Measurements from ENCODE around the gene DPF3.

DPF3 gene

GRCh38 chr14:72822946-72823611 lies 70.8 kb downstream of the DPF3 start:
- TF ChIP-seq CTCF (IDR thresholded peaks at IDR 0.05; ENCODE audit: insufficient read depth, low read length, poor library complexity, severe bottlenecking) = no peak
- TF ChIP-seq EZH2phosphoT487 (conservative IDR thresholded peaks at IDR 0.05; ENCODE audit: low read length) = no peak
- H3K4me3 ChIP-seq (ENCODE audit: insufficient read depth, low read length, poor library complexity, severe bottlenecking) = no peak overlapping the region
- H3F3A ChIP-seq (ENCODE audit: insufficient read depth) = no peaks in the 10 kb centered on the region
- no peaks in the 10 kb centered on the region for H3K9me2 ChIP-seq (replicated peaks; ENCODE audit: insufficient read depth, low read length)
- no peaks in the 10 kb centered on the region; the same call in 1 of the 2 replicates for H3K36me3 ChIP-seq (ENCODE audit: low read length)
- H3K27ac ChIP-seq (ENCODE audit: low read depth, low read length) = no peak overlapping the region
- H3K9ac ChIP-seq (ENCODE audit: low read length) = no peak overlapping the region
- no peak overlapping the region for H3K4me2 ChIP-seq (ENCODE audit: low read depth, low read length, poor library complexity, severe bottlenecking)
- H3K79me2 ChIP-seq (ENCODE audit: insufficient read depth, low read length) = no peaks in the 10 kb centered on the region
- no peaks in the 10 kb centered on the region; the same call in 1 of the 2 replicates for H3K9me3 ChIP-seq (ENCODE audit: insufficient read depth, low read length)
- no peaks in the 10 kb centered on the region for H4K20me1 ChIP-seq (ENCODE audit: low read depth, low read length)
- H2AFZ ChIP-seq (ENCODE audit: low read depth, low read length, severe bottlenecking) = no peak overlapping the region
- H3K27me3 ChIP-seq (ENCODE audit: low read length) = no peaks in the 10 kb centered on the region

- no peaks in the 10 kb centered on the region; the same call in 1 of the 2 replicates for H3K9me3 ChIP-seq (ENCODE audit: insufficient read depth, low read length)
- H3K4me2 ChIP-seq (ENCODE audit: low read depth, low read length, poor library complexity, severe bottlenecking) = no peak overlapping the region
- no peaks in the 10 kb centered on the region for H3F3A ChIP-seq (ENCODE audit: insufficient read depth)
- H3K79me2 ChIP-seq (ENCODE audit: insufficient read depth, low read length) = no peaks in the 10 kb centered on the region
- no peaks in the 10 kb centered on the region for H3K9me2 ChIP-seq (replicated peaks; ENCODE audit: insufficient read depth, low read length)
- no peaks in the 10 kb centered on the region for H3K27me3 ChIP-seq (ENCODE audit: low read length)
- no peak overlapping the region for H3K9ac ChIP-seq (ENCODE audit: low read length)
- no peaks in the 10 kb centered on the region for H4K20me1 ChIP-seq (ENCODE audit: low read depth, low read length)
- no peak overlapping the region for H2AFZ ChIP-seq (ENCODE audit: low read depth, low read length, severe bottlenecking)
- TF ChIP-seq CTCF (IDR thresholded peaks at IDR 0.05; ENCODE audit: insufficient read depth, low read length, poor library complexity, severe bottlenecking) = no peak
- no peak for TF ChIP-seq EZH2phosphoT487 (conservative IDR thresholded peaks at IDR 0.05; ENCODE audit: low read length)
- H3K4me3 ChIP-seq (ENCODE audit: insufficient read depth, low read length, poor library complexity, severe bottlenecking) = no peak overlapping the region
- no peaks in the 10 kb centered on the region; the same call in 1 of the 2 replicates for H3K36me3 ChIP-seq (ENCODE audit: low read length)
- H3K27ac ChIP-seq (ENCODE audit: low read depth, low read length) = no peak overlapping the region
Observed at GRCh38 chr14:72818998-72819397, 74.9 kb downstream of the DPF3 start.

GRCh38 chr14:72816287-72816686 lies 77.6 kb downstream of the DPF3 start:
- no peaks in the 10 kb centered on the region for H3K79me2 ChIP-seq (ENCODE audit: insufficient read depth, low read length)
- H3K4me3 ChIP-seq (ENCODE audit: insufficient read depth, low read length, poor library complexity, severe bottlenecking) = no peak overlapping the region
- H3K9me3 ChIP-seq (ENCODE audit: insufficient read depth, low read length) = no peaks in the 10 kb centered on the region; the same call in 1 of the 2 replicates
- no peaks in the 10 kb centered on the region for H4K20me1 ChIP-seq (ENCODE audit: low read depth, low read length)
- TF ChIP-seq EZH2phosphoT487 (conservative IDR thresholded peaks at IDR 0.05; ENCODE audit: low read length) (no peak), CTCF (IDR thresholded peaks at IDR 0.05; ENCODE audit: insufficient read depth, low read length, poor library complexity, severe bottlenecking) (no peak)
- H3K36me3 ChIP-seq (ENCODE audit: low read length) = no peaks in the 10 kb centered on the region; the same call in 1 of the 2 replicates
- H3K27ac ChIP-seq (ENCODE audit: low read depth, low read length) = no peak overlapping the region
- no peaks in the 10 kb centered on the region for H3K9me2 ChIP-seq (replicated peaks; ENCODE audit: insufficient read depth, low read length)
- H2AFZ ChIP-seq (ENCODE audit: low read depth, low read length, severe bottlenecking) = no peak overlapping the region
- H3K9ac ChIP-seq (ENCODE audit: low read length) = no peak overlapping the region
- no peaks in the 10 kb centered on the region for H3K27me3 ChIP-seq (ENCODE audit: low read length)
- no peaks in the 10 kb centered on the region for H3F3A ChIP-seq (ENCODE audit: insufficient read depth)
- no peak overlapping the region for H3K4me2 ChIP-seq (ENCODE audit: low read depth, low read length, poor library complexity, severe bottlenecking)
